Measurements from ENCODE around the gene LY6G6F. TPM values are rescaled to one million over a fixed set of nuclear protein-coding genes. Genes with fewer than 3 reads are reported as not detected.

Gene LY6G6F
- total RNA-seq, 4 donors from 2014 or later = not detected

DNA sequence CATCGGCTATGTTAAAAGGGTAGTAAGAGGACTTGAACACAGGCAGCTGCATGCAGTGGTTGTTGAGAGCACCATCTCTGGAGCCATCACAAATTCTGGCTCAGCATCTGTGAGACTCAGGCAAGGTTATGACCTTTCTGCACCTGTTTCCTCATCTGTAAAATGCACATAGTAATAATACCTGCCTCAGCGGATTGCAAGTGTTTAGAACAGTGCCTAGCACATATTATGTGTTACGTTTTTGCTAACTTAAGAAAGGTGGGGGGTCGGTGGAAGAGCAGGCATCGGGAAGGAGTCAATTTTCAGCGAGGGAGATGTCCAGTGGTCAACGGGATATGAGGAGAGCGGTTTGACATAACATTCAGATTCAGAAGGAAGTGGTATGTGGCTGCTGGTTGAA, 28.7 kb upstream of the LY6G6F start:
- TF ChIP-seq, protein P1, sequence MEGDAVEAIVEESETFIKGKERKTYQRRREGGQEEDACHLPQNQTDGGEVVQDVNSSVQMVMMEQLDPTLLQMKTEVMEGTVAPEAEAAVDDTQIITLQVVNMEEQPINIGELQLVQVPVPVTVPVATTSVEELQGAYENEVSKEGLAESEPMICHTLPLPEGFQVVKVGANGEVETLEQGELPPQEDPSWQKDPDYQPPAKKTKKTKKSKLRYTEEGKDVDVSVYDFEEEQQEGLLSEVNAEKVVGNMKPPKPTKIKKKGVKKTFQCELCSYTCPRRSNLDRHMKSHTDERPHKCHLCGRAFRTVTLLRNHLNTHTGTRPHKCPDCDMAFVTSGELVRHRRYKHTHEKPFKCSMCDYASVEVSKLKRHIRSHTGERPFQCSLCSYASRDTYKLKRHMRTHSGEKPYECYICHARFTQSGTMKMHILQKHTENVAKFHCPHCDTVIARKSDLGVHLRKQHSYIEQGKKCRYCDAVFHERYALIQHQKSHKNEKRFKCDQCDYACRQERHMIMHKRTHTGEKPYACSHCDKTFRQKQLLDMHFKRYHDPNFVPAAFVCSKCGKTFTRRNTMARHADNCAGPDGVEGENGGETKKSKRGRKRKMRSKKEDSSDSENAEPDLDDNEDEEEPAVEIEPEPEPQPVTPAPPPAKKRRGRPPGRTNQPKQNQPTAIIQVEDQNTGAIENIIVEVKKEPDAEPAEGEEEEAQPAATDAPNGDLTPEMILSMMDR (IDR thresholded peaks at IDR 0.05) = no peak
- DNase-seq (ENCODE audit: low spot score) (no peak), ATAC-seq (ENCODE audit: low FRiP score) (no peak)

DNA sequence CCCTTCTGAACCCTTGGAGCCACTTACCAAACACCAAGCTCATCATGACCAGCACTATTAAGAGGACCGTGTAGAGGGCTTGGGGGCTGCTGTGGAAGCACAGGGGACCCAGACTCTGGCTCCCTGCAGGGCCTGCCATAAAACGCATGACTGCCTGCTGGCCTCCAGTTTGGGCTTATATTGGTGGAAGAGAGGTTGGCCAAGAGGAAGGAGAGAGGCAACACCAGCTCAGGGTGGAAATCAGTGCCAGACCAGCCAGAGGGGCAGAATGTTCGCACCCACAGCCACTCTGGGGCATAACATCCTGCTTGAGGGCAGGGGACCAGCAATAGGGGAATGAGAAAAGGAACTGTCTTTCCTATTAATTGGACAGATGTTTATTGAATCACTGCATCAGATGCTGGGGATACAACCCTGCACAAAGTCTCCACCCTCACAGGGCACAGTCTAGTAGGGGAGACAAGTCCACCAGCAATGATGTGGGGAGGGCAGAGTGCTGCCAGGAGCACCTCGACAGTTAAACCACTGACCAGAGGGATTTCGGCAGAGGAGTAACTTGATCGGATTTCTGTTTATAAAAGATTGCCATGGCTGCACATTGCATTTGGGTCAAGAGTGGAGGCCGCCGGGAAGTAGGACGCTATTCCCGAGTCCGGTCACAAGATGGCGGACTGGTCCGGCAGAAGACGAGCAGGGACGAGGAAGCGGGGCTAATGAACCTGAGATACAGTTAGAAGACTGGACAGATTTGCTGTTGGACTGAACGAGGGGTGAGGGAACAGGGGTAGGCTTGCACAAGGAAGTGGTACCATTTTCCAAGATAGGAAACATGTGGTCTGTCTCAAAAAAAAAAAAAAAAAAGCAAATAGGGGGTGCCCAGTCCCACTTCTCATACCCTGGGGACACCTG, 26.2 kb upstream of the LY6G6F start, which contains the start of gene LY6G5C:
LY6G5C (minus strand) TSS at position 842 of the 909 bp plus-strand sequence; CDS start at position 148, 694 bp downstream.
- TF ChIP-seq, protein P1 (IDR thresholded peaks at IDR 0.05) = no peak
- DNase-seq (ENCODE audit: low spot score) (peak; percentile 55), ATAC-seq (ENCODE audit: low FRiP score) (peak; percentile 89)

DNA sequence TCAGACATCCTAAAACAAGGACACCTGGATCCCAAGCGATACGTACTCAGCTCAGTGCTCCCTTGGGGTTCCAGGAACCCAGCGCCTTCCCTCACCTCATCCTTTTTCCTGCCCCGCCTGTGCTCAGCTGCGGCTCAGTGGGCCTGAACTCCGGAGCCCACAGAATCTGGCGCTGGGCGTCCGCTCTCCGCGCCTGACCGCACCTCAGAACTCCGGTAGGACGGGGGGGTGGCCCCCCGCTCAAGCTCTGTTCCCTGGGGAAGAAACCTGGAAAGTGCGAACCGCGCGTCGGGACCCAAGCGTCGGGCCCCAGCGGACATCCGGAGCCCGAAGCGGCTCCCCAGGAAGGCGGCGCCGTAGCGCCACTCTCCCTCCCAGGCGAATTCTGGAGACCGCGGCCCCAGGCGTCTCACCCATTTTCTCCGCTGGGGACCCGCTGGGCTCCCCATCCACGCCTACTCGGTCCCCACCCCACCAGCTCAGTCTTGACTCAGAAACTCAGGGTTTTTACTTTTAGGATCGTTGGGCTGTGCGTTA, 25.5 kb upstream of the LY6G6F start:
- DNase-seq (ENCODE audit: low spot score) = no peak
- TF ChIP-seq, protein P1 (IDR thresholded peaks at IDR 0.05) = no peak
- peak; percentile 46 for ATAC-seq (ENCODE audit: low FRiP score)

DNA sequence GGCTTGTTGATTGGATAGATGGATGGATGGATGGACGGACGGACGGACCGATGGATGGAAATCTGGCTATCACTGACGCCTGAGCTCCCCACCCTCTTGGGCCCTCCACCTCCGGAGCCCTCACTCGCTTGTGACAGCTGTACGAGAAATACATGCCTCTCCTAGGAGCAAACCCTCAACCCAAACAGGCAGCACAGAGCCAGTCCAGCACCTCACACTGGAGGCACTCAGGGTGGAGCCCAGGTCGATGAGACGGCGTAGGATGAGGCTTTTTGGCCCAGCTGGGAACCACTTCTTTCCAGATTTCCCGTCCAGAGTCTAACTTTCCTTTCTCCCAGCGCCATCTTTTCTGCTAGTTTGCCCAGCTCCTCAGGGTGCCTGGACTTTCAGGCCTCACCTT, 23.1 kb upstream of the LY6G6F start:
- DNase-seq (ENCODE audit: low spot score) (no peak), ATAC-seq (ENCODE audit: low FRiP score) (no peak)
- TF ChIP-seq, protein P1 (IDR thresholded peaks at IDR 0.05) = no peak

DNA sequence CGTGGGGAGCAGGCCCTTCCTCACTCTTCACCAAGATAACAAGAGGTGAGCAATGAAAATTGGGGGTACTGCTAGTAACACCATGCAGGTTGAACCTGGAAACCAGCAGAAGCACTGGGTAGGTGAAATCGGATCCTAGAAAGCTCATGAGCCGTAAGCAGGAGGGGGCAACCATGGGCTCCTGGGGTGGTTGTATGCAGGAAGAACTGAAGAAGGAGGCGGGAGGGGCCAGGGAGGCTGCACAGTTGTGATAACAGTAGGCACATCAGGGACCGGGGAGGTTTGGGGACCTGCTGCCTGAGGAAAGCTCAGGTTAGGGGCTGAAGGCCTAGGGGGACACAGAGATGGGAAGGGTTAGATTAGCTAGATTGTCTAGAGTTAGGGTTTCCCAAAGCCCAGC, 20.2 kb upstream of the LY6G6F start:
- TF ChIP-seq, protein P1 (IDR thresholded peaks at IDR 0.05) = no peak
- no peak for ATAC-seq (ENCODE audit: low FRiP score)
- DNase-seq (ENCODE audit: low spot score) = no peak

DNA sequence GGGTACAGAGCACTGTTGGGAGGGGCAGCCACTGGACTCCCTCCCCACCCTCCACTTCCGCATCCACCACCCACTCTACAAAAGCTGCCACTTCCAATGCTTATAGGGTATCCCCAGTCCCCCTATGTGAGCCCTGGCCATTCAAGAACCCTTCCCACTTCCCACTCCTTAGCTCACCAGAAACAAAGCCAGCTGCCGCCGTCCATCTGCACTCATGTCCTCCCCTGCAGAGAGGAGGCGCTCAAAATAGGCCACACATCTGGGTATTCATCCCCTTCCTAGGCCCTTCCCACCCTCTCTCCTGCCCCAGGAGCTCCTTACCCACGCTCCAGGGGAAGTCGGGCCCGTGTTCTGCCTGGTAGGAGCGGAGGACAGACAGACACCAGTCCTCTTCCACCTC, 19.3 kb upstream of the LY6G6F start:
- TF ChIP-seq, protein P1 (IDR thresholded peaks at IDR 0.05) = no peak
- DNase-seq (ENCODE audit: low spot score) = no peak
- ATAC-seq (ENCODE audit: low FRiP score) = no peak

All from omental fat pad (tissue), 4 donors.